Measurements from ENCODE around the gene IRF2BP2.
"Not testable (repeated sequence)": the region's sequence is repeated elsewhere in the genome, so short reads cannot be mapped to it uniquely, and the experiment has no call there.

The IRF2BP2 gene

GRCh38 chr1:234603221-234604204 is 6.5 kb downstream of the IRF2BP2 start:
- Histone ChIP-seq H3K4me1 (ENCODE audit: control insufficient read depth, low read depth, low read length) (peaks cover 60% of the 10 kb centered on the region), H3K27me3 (ENCODE audit: control insufficient read depth, insufficient read depth, low read length) (no peaks in the 10 kb centered on the region), H3K9me3 (ENCODE audit: control insufficient read depth, low read depth, low read length) (no peaks in the 10 kb centered on the region), H3K36me3 (ENCODE audit: control insufficient read depth, low read depth, low read length) (peaks cover 30% of the 10 kb centered on the region), H3K27ac (ENCODE audit: low read length) (no peak overlapping the region), H3K9ac (ENCODE audit: low read length) (no peak overlapping the region), H3K4me3 (ENCODE audit: low read length) (peak overlapping the region; percentile 59)

- Histone ChIP-seq H3K36me3 (ENCODE audit: control insufficient read depth, low read depth, low read length) (peaks cover 29% of the 10 kb centered on the region), H3K27me3 (ENCODE audit: control insufficient read depth, insufficient read depth, low read length) (no peaks in the 10 kb centered on the region), H3K9ac (ENCODE audit: low read length) (no peak overlapping the region), H3K27ac (ENCODE audit: low read length) (no peak overlapping the region), H3K9me3 (ENCODE audit: control insufficient read depth, low read depth, low read length) (no peaks in the 10 kb centered on the region), H3K4me1 (ENCODE audit: control insufficient read depth, low read depth, low read length) (peaks cover 55% of the 10 kb centered on the region), H3K4me3 (ENCODE audit: low read length) (no peak overlapping the region)
Measured at GRCh38 chr1:234602334-234603220, 7.4 kb downstream of the IRF2BP2 start.

- H3K27me3 ChIP-seq (ENCODE audit: control insufficient read depth, insufficient read depth, low read length), result no peaks in the 10 kb centered on the region
- H3K36me3 ChIP-seq (ENCODE audit: control insufficient read depth, low read depth, low read length), result peaks cover 20% of the 10 kb centered on the region
- no peak overlapping the region for H3K9ac ChIP-seq (ENCODE audit: low read length)
- H3K27ac ChIP-seq (ENCODE audit: low read length), result no peak overlapping the region
- no peaks in the 10 kb centered on the region for H3K9me3 ChIP-seq (ENCODE audit: control insufficient read depth, low read depth, low read length)
- H3K4me3 ChIP-seq (ENCODE audit: low read length), result no peak overlapping the region
- peaks cover 48% of the 10 kb centered on the region for H3K4me1 ChIP-seq (ENCODE audit: control insufficient read depth, low read depth, low read length)
Measured at GRCh38 chr1:234601301-234602017, 8.5 kb downstream of the IRF2BP2 start.

GRCh38 chr1:234600418-234601281 is 9.3 kb downstream of the IRF2BP2 start:
- Histone ChIP-seq H3K4me1 (ENCODE audit: control insufficient read depth, low read depth, low read length) (peaks cover 40% of the 10 kb centered on the region), H3K27ac (ENCODE audit: low read length) (no peak overlapping the region), H3K36me3 (ENCODE audit: control insufficient read depth, low read depth, low read length) (peaks cover 13% of the 10 kb centered on the region), H3K9ac (ENCODE audit: low read length) (peak overlapping the region; percentile 78), H3K9me3 (ENCODE audit: control insufficient read depth, low read depth, low read length) (no peaks in the 10 kb centered on the region), H3K4me3 (ENCODE audit: low read length) (peak overlapping the region; percentile 64), H3K27me3 (ENCODE audit: control insufficient read depth, insufficient read depth, low read length) (no peaks in the 10 kb centered on the region)

- H3K4me1 ChIP-seq (ENCODE audit: control insufficient read depth, low read depth, low read length), result peaks cover 31% of the 10 kb centered on the region
- H3K9ac ChIP-seq (ENCODE audit: low read length), result peak overlapping the region; percentile 78
- peak overlapping the region; percentile 36 for H3K27ac ChIP-seq (ENCODE audit: low read length)
- H3K9me3 ChIP-seq (ENCODE audit: control insufficient read depth, low read depth, low read length), result no peaks in the 10 kb centered on the region
- peaks cover 5% of the 10 kb centered on the region for H3K36me3 ChIP-seq (ENCODE audit: control insufficient read depth, low read depth, low read length)
- peak overlapping the region; percentile 79 for H3K4me3 ChIP-seq (ENCODE audit: low read length)
- no peaks in the 10 kb centered on the region for H3K27me3 ChIP-seq (ENCODE audit: control insufficient read depth, insufficient read depth, low read length)
Measured at GRCh38 chr1:234599617-234600417, 10.2 kb downstream of the IRF2BP2 start.

- peak overlapping the region; percentile 36 for H3K27ac ChIP-seq (ENCODE audit: low read length)
- peak overlapping the region; percentile 79 for H3K4me3 ChIP-seq (ENCODE audit: low read length)
- H3K9ac ChIP-seq (ENCODE audit: low read length), result peak overlapping the region; percentile 78
- H3K4me1 ChIP-seq (ENCODE audit: control insufficient read depth, low read depth, low read length), result peaks cover 28% of the 10 kb centered on the region
- H3K27me3 ChIP-seq (ENCODE audit: control insufficient read depth, insufficient read depth, low read length), result no peaks in the 10 kb centered on the region
- no peaks in the 10 kb centered on the region for H3K36me3 ChIP-seq (ENCODE audit: control insufficient read depth, low read depth, low read length)
- H3K9me3 ChIP-seq (ENCODE audit: control insufficient read depth, low read depth, low read length), result no peaks in the 10 kb centered on the region
Measured at GRCh38 chr1:234598974-234599616, 10.9 kb downstream of the IRF2BP2 start.

GRCh38 chr1:234597894-234598293 is 12.1 kb downstream of the IRF2BP2 start:
- no peaks in the 10 kb centered on the region for H3K36me3 ChIP-seq (ENCODE audit: control insufficient read depth, low read depth, low read length)
- H3K27ac ChIP-seq (ENCODE audit: low read length), result no peak overlapping the region
- H3K9me3 ChIP-seq (ENCODE audit: control insufficient read depth, low read depth, low read length), result no peaks in the 10 kb centered on the region
- H3K4me3 ChIP-seq (ENCODE audit: low read length), result no peak overlapping the region
- H3K27me3 ChIP-seq (ENCODE audit: control insufficient read depth, insufficient read depth, low read length), result no peaks in the 10 kb centered on the region
- no peak overlapping the region for H3K9ac ChIP-seq (ENCODE audit: low read length)
- peaks cover 19% of the 10 kb centered on the region for H3K4me1 ChIP-seq (ENCODE audit: control insufficient read depth, low read depth, low read length)

GRCh38 chr1:234595899-234596298 is 14.1 kb downstream of the IRF2BP2 start:
- peaks cover 5% of the 10 kb centered on the region for H3K4me1 ChIP-seq (ENCODE audit: control insufficient read depth, low read depth, low read length)
- no peaks in the 10 kb centered on the region for H3K9me3 ChIP-seq (ENCODE audit: control insufficient read depth, low read depth, low read length)
- no peak overlapping the region for H3K9ac ChIP-seq (ENCODE audit: low read length)
- H3K27ac ChIP-seq (ENCODE audit: low read length), result no peak overlapping the region
- no peaks in the 10 kb centered on the region for H3K36me3 ChIP-seq (ENCODE audit: control insufficient read depth, low read depth, low read length)
- H3K27me3 ChIP-seq (ENCODE audit: control insufficient read depth, insufficient read depth, low read length), result no peaks in the 10 kb centered on the region
- no peak overlapping the region for H3K4me3 ChIP-seq (ENCODE audit: low read length)

GRCh38 chr1:234594575-234594974 is 15.4 kb downstream of the IRF2BP2 start:
- not testable (repeated sequence) for H3K9ac ChIP-seq (ENCODE audit: low read length); H3K27ac ChIP-seq (ENCODE audit: low read length); H3K9me3 ChIP-seq (ENCODE audit: control insufficient read depth, low read depth, low read length); H3K4me1 ChIP-seq (ENCODE audit: control insufficient read depth, low read depth, low read length); H3K36me3 ChIP-seq (ENCODE audit: control insufficient read depth, low read depth, low read length); H3K4me3 ChIP-seq (ENCODE audit: low read length); H3K27me3 ChIP-seq (ENCODE audit: control insufficient read depth, insufficient read depth, low read length)

Measured in iPS-18a (cell line).